ENCODE data around the gene MLLT1. TPM values are rescaled to one million over a fixed set of nuclear protein-coding genes. Genes with fewer than 3 reads are reported as not detected.

MLLT1 gene
- total RNA-seq, 1 experiment from 2014 or later, result 55.0 TPM

DNA sequence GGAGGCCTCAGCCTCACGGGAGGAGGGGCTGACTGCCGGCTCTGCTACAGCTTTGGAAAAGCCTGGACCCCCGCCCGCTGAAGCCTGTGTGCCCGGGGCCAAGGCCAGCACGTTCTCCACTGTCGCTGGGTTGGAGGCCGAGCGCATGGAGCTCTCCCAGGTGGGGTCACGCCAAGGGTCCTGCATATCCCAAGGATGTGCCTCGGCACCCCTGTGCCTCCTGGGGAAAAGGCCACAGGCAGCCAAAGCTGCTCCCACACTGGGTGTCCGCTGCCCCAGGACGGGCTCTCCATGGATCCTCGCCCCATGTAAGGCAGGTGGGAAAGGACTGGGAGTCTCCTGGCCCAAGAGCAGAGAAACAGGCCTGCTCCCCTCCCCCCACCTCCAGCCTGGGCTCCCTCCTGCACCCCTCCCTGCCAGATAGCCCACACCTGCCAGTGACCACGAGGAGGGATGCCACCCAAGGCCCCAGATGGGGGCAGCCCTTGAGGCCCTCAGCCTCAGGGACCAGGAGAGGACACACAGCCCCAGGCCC is 64.0 kb downstream of the MLLT1 start (continued):
- no peak for TF ChIP-seq SRF (IDR thresholded peaks at IDR 0.05; ENCODE audit: low read depth)
- no peak for TF ChIP-seq EGR1 (IDR thresholded peaks at IDR 0.05; ENCODE audit: low read depth)
- no peak for TF ChIP-seq EZH2 (IDR thresholded peaks at IDR 0.05)
- TF ChIP-seq REST (IDR thresholded peaks at IDR 0.05; ENCODE audit: low read depth), result no peak

GRCh38 chr19:6214881-6215541 is 64.8 kb downstream of the MLLT1 start:
- Histone ChIP-seq H2AFZ (ENCODE audit: low read depth, low read length, poor library complexity, severe bottlenecking) (no peak overlapping the region), H3K27me3 (ENCODE audit: insufficient read depth, low read length) (no peaks in the 10 kb centered on the region), H3K9ac (ENCODE audit: low read length) (no peak overlapping the region), H3K4me3 (replicated peaks in 1 of 2; ENCODE audit: low read depth in 1 of 2, low read length in 2 of 2) (no peak overlapping the region), H3K27ac (ENCODE audit: low read depth, low read length) (no peak overlapping the region; the same call in 1 of the 2 replicates), H3K4me1 (ENCODE audit: control insufficient read depth in 1 of 2, insufficient read depth in 2 of 2, low read length in 2 of 2) (peaks cover 0 to 8% of the 10 kb centered on the region in 2 experiments; a peak in 1 of 4 replicates), H3K79me2 (ENCODE audit: insufficient read depth, low read length) (no peaks in the 10 kb centered on the region), H4K20me1 (ENCODE audit: insufficient read depth) (no peaks in the 10 kb centered on the region), H3K4me2 (ENCODE audit: low read length) (no peak overlapping the region), H3K9me2 (ENCODE audit: insufficient read depth) (no peaks in the 10 kb centered on the region), H3K9me3 (ENCODE audit: control insufficient read depth in 1 of 2, insufficient read depth in 1 of 2, low read depth in 1 of 2, low read length in 2 of 2) (no peaks in the 10 kb centered on the region), H3K36me3 (ENCODE audit: control insufficient read depth in 1 of 2, insufficient read depth in 2 of 2, low read length in 2 of 2) (peaks cover 0 to 2% of the 10 kb centered on the region in 2 experiments; a peak in 1 of 4 replicates)
- RAD21 ChIA-PET (ENCODE audit: low non-redundant PET in 1 of 2, low total read pairs in 2 of 2, uncharacterized antibody in 2 of 2, unreplicated experiment in 2 of 2), result no interaction called here
- no TSS peak for BruUV-seq (replicated peaks)
- CTCF ChIA-PET, result no interaction called here
- ATAC-seq (no peak), DNase-seq (ENCODE audit: low read depth, low spot score) (no peak)
- POLR2A ChIA-PET, result no interaction called here
- intact Hi-C loops (cut with micrococcal nuclease), result loop anchor here (5.0 kb wide), 2 partner anchors 137 to 647 kb away; no protein-coding TSS in a partner anchor
- TF ChIP-seq POLR2AphosphoS5 (IDR thresholded peaks at IDR 0.05; ENCODE audit: low read depth, low read length) (no peak), ELF1 (IDR thresholded peaks at IDR 0.05; ENCODE audit: borderline replicate concordance, low read depth) (no peak), EGR1 (IDR thresholded peaks at IDR 0.05; ENCODE audit: low read depth) (no peak), JUND (IDR thresholded peaks at IDR 0.05) (no peak), CEBPB (IDR thresholded peaks at IDR 0.05; ENCODE audit: low read depth) (no peak), EZH2 (IDR thresholded peaks at IDR 0.05) (no peak), FOSL1 (IDR thresholded peaks at IDR 0.05; ENCODE audit: low read depth) (no peak), ZBTB33 (IDR thresholded peaks at IDR 0.05; ENCODE audit: extremely low read depth, insufficient replicate concordance, low read length) (no peak), ZFX (IDR thresholded peaks at IDR 0.05) (no peak), SRF (IDR thresholded peaks at IDR 0.05; ENCODE audit: low read depth) (no peak), SP1 (IDR thresholded peaks at IDR 0.05; ENCODE audit: low read depth) (no peak), CBX3 (IDR thresholded peaks at IDR 0.05; ENCODE audit: low read depth) (no peak)
- TF ChIP-seq, protein P1, sequence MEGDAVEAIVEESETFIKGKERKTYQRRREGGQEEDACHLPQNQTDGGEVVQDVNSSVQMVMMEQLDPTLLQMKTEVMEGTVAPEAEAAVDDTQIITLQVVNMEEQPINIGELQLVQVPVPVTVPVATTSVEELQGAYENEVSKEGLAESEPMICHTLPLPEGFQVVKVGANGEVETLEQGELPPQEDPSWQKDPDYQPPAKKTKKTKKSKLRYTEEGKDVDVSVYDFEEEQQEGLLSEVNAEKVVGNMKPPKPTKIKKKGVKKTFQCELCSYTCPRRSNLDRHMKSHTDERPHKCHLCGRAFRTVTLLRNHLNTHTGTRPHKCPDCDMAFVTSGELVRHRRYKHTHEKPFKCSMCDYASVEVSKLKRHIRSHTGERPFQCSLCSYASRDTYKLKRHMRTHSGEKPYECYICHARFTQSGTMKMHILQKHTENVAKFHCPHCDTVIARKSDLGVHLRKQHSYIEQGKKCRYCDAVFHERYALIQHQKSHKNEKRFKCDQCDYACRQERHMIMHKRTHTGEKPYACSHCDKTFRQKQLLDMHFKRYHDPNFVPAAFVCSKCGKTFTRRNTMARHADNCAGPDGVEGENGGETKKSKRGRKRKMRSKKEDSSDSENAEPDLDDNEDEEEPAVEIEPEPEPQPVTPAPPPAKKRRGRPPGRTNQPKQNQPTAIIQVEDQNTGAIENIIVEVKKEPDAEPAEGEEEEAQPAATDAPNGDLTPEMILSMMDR (IDR thresholded peaks at IDR 0.05 in 2 of 3, conservative IDR thresholded peaks at IDR 0.05 in 1 of 3; ENCODE audit: borderline replicate concordance in 1 of 3, insufficient read depth in 1 of 3, low read depth in 2 of 3, low read length in 2 of 3), result no peak
